ENCODE results near the gene KRTAP10-9.

- TF ChIP-seq, protein P1, sequence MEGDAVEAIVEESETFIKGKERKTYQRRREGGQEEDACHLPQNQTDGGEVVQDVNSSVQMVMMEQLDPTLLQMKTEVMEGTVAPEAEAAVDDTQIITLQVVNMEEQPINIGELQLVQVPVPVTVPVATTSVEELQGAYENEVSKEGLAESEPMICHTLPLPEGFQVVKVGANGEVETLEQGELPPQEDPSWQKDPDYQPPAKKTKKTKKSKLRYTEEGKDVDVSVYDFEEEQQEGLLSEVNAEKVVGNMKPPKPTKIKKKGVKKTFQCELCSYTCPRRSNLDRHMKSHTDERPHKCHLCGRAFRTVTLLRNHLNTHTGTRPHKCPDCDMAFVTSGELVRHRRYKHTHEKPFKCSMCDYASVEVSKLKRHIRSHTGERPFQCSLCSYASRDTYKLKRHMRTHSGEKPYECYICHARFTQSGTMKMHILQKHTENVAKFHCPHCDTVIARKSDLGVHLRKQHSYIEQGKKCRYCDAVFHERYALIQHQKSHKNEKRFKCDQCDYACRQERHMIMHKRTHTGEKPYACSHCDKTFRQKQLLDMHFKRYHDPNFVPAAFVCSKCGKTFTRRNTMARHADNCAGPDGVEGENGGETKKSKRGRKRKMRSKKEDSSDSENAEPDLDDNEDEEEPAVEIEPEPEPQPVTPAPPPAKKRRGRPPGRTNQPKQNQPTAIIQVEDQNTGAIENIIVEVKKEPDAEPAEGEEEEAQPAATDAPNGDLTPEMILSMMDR (IDR thresholded peaks at IDR 0.05): no peak
- no peak for TF ChIP-seq POLR2A (IDR thresholded peaks at IDR 0.05)
Measured at GRCh38 chr21:44595524-44595923, 31.4 kb upstream of the KRTAP10-9 start.

Measured in vagina (tissue), 2 donors.